Smooth muscle cell (in vitro differentiated cells): ENCODE data around the gene IGDCC3. TPM values are rescaled to one million over a fixed set of nuclear protein-coding genes. Genes with fewer than 3 reads are reported as not detected.

Experiments
- DNase-seq: peaks from one replicate; lab custom pipeline; 2025; ENCODE audit not compliant: unreplicated experiment; lab: John Stamatoyannopoulos, UW
- H2AFZ ChIP-seq: fragments of 200-600 bp; sonication (generic); 2 replicates; pipeline ENCODE4 v1.6.0; 2016; ENCODE audit warnings: antibody characterized with exemption, low read depth, mild to moderate bottlenecking
- H3F3A ChIP-seq: fragments of 200-600 bp; sonication (generic); 2 replicates; pipeline ENCODE4 v1.6.0; 2017; ENCODE audit warnings: antibody characterized with exemption, low read depth
- H3K27ac ChIP-seq: fragments of 200-600 bp; sonication (generic); 2 replicates; pipeline ENCODE4 v1.5.1; 2016; ENCODE audit warnings: low read depth, mild to moderate bottlenecking
- H3K27me3 ChIP-seq: fragments of 200-600 bp; sonication (generic); 2 replicates; pipeline ENCODE4 v1.6.1; 2016; ENCODE audit warnings: low read depth, mild to moderate bottlenecking
- H3K36me3 ChIP-seq: fragments of 200-600 bp; sonication (generic); 2 replicates; pipeline ENCODE4 v1.5.1; 2016; ENCODE audit warnings: low read depth
- H3K4me1 ChIP-seq: fragments of 200-600 bp; sonication (generic); 2 replicates; pipeline ENCODE4 v1.5.1; 2016; ENCODE audit warnings: low read depth
- H3K4me2 ChIP-seq: fragments of 200-600 bp; sonication (generic); 2 replicates; pipeline ENCODE4 v1.6.0; 2016; ENCODE audit warnings: mild to moderate bottlenecking
- H3K4me3 ChIP-seq: fragments of 200-600 bp; sonication (generic); 2 replicates; pipeline ENCODE4 v1.5.1; 2016; ENCODE audit warnings: mild to moderate bottlenecking
- H3K79me2 ChIP-seq: fragments of 200-600 bp; sonication (generic); 2 replicates; pipeline ENCODE4 v1.6.0; 2016; ENCODE audit warnings: low read depth, mild to moderate bottlenecking
- H3K9ac ChIP-seq: fragments of 200-600 bp; sonication (generic); 2 replicates; pipeline ENCODE4 v1.6.0; 2016; ENCODE audit warnings: low read depth
- H3K9me3 ChIP-seq: fragments of 200-600 bp; sonication (generic); replicated peaks from 2 replicates; pipeline ENCODE4 v1.5.1; 2016; ENCODE audit warnings: low read depth
- H4K20me1 ChIP-seq: fragments of 200-600 bp; sonication (generic); 2 replicates; pipeline ENCODE4 v1.6.0; 2016; ENCODE audit warnings: low read depth
- CTCF ChIP-seq: fragments of 200-600 bp; sonication (generic); IDR thresholded peaks from 2 replicates; pipeline ENCODE4 v1.5.1; 2017; ENCODE audit warnings: borderline replicate concordance, mild to moderate bottlenecking, antibody characterized with exemption; ENCODE audit not compliant: insufficient read depth, poor library complexity, severe bottlenecking
- WGBS: methylation state at CpG from one replicate; pipeline ENCODE4 v1.1.7; 2016; ENCODE audit warnings: low lambda C conversion rate; 5-methylcytosine and 5-hydroxymethylcytosine counted together
- polyA plus RNA-seq: library from polyadenylated mRNA; unstranded; fragments of >200 nt; fragmentation: Nextera tagmentation; extraction: Ambion mirVana; gene quantifications from 2 replicates; pipeline ENCODE4 v1.2.1, GENCODE V29; 2016
- total RNA-seq: library from RNA; depleted of rRNA; stranded (reverse); fragments of >200 nt; gene quantifications from 2 replicates; pipeline ENCODE4 v1.2.3, GENCODE V29; 2014

The IGDCC3 gene
- total and polyA plus RNA-seq, 2 experiments from 2014 or later: 3.2 to 5.9 TPM

- Histone ChIP-seq H3K9ac (no peak overlapping the region), H3K36me3 (no peaks in the 10 kb centered on the region), H3K9me3 (no peaks in the 10 kb centered on the region), H3K4me3 (no peak overlapping the region), H3K4me2 (peak overlapping the region; percentile 8), H3K27me3 (peaks cover 14% of the 10 kb centered on the region), H3F3A (peaks cover 3% of the 10 kb centered on the region), H2AFZ (no peak overlapping the region), H3K4me1 (peaks cover 24% of the 10 kb centered on the region), H3K27ac (no peak overlapping the region), H4K20me1 (peaks cover 5% of the 10 kb centered on the region), H3K79me2 (no peaks in the 10 kb centered on the region)
- no peak for DNase-seq
- TF ChIP-seq CTCF: no peak
- WGBS: 76% methylated on average over 8 of the region's 8 CpGs
Measured at GRCh38 chr15:65401611-65402240, 23.9 kb upstream of the IGDCC3 start.

- no peaks in the 10 kb centered on the region for H3K9me3 ChIP-seq
- H3K27ac ChIP-seq: no peak overlapping the region
- H3K4me2 ChIP-seq: peak overlapping the region; percentile 8
- H2AFZ ChIP-seq: no peak overlapping the region
- no peak overlapping the region for H3K4me3 ChIP-seq
- H3K36me3 ChIP-seq: no peaks in the 10 kb centered on the region
- H3K9ac ChIP-seq: no peak overlapping the region
- no peak for DNase-seq
- no peaks in the 10 kb centered on the region for H3K79me2 ChIP-seq
- H4K20me1 ChIP-seq: peaks cover 5% of the 10 kb centered on the region
- peaks cover 3% of the 10 kb centered on the region for H3F3A ChIP-seq
- TF ChIP-seq CTCF: peak; percentile 76
- 24% methylated on average over 10 of the region's 11 CpGs for WGBS
- H3K27me3 ChIP-seq: peaks cover 20% of the 10 kb centered on the region
- peaks cover 20% of the 10 kb centered on the region for H3K4me1 ChIP-seq
Measured at GRCh38 chr15:65400760-65401610, 23.2 kb upstream of the IGDCC3 start.

GRCh38 chr15:65399997-65400396, 22.2 kb upstream of the IGDCC3 start:
- no peaks in the 10 kb centered on the region for H3K36me3 ChIP-seq
- no peak overlapping the region for H3K4me2 ChIP-seq
- no peak overlapping the region for H3K9ac ChIP-seq
- no peaks in the 10 kb centered on the region for H3K9me3 ChIP-seq
- no peak for TF ChIP-seq CTCF
- H3K27ac ChIP-seq: no peak overlapping the region
- peaks cover 10% of the 10 kb centered on the region for H3K4me1 ChIP-seq
- WGBS: 89% methylated on average over 2 of the region's 2 CpGs
- H3F3A ChIP-seq: no peaks in the 10 kb centered on the region
- no peak overlapping the region for H3K4me3 ChIP-seq
- peaks cover 5% of the 10 kb centered on the region for H4K20me1 ChIP-seq
- H3K79me2 ChIP-seq: no peaks in the 10 kb centered on the region
- no peak overlapping the region for H2AFZ ChIP-seq
- DNase-seq: no peak
- peaks cover 20% of the 10 kb centered on the region for H3K27me3 ChIP-seq
